Stimulated activated CD8-positive, alpha-beta memory T cell treated with anti-CD3 and anti-CD28 coated beads, Interleukin-15, amount 100 ng/mL, for 48 hours (primary cell): Measurements from ENCODE around the gene PNMA8C.

Experiments used
- DNase-seq, 2 donors: peaks; one replicate each; pipeline ENCODE4 v3.0.0-alpha.2; 2020; ENCODE audit warnings: low read depth in 2 of 2

The PNMA8C gene

DNA sequence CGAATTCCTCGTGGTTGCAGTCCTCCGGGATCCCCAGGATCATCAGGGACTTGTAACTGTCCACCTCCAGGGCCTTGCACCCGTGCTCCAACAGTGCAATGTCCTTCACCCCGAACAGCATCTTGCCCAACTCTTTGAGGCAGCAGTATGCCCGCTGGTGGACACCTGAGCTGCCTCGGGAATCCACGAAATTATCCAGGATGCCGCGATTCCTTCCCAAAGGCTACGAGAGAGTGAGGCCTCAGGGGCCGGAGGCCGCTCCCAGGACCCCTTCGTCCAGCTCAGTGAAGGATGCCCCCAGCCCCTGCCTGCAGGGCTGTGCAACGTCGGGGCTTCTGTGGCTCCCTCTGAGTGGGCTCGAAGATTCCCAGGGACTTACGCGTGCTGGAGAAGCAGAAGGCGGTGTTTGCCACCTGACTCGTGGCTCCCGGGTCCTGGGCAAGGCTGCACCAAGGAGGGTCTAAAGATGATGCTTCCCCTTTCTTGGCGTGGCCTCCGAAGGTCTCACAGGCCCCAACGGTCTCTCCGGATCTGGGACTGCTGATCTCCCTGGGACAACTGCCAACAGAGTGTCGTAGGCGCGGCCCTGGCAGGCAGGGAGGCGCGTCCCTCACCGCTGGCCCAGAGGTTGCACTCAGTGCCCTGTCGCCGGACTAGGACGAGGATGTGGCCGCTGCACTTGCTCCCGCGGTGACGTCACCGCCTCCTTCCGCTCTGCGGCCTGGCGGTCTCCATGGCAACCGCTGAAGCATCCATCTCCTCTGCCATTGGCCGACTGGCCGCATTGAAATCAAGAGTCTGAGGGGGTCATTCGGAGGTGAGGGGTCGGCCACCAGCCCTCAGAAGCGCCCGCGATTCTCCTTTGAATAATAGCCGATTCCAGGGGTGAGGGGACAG, at the start of gene PNMA8C:
PNMA8C (minus strand) TSS at position 698 of the 897 bp plus-strand sequence; CDS start at position 121, 577 bp downstream.
- peak; percentile 59 to 62 for DNase-seq

DNA sequence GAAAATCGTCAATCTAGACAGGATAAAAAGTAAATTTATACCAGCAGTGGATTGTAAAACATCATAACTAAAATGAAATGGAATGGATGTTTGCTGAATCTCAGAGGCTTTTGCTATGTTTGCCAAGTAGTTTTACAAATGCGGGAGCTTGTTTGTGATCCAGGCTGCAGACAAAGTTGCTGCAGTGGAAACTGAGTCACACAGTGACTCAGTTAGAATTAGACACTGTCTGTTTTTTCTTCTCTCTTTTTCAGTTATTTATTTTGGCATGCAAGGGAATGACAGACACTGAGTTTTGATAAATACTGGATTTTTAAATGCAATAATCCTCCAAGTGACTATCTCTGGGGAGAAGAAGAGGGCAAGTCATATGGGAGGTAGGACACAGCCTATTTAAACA, 47.2 kb upstream of the PNMA8C start:
- DNase-seq, result no peak

GRCh38 chr19:46474211-46474610, 45.5 kb upstream of the PNMA8C start:
- DNase-seq, result no peak

GRCh38 chr19:46472592-46472991, 43.9 kb upstream of the PNMA8C start:
- DNase-seq, result no peak

DNA sequence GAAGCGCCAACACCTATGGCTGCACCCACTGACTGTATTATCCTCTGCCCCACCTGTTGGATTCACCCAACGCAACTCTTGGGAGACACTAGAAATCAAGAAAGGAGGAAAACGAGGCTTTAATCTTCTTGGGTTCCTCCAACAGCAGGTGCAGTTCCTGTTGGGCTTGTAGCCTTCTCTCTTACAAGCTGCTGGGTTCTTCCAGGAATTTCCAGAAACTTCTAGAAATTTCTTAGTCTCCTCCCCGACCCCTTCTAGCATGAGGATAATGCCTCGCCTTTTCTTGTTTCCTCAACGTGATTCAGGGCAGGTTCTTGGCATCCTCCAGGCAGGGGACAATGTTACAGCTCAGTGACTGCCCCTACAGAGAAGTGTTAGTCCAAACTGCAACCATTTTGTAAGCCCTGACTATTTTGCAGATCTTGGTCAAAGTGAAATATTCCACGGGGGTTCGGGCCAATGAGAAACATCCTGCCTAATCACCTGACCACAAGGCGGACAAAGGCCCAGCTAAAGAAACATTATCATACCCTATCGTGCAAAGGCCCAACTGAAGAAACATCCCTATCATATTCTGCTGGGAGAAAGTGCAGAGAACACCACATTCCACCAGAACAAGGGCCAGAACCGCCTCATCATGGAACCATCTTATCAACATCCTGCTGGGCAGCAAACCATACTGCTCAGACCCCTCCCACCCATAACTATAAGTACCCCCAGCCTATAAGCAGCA, 43.2 kb upstream of the PNMA8C start:
- no peak for DNase-seq

GRCh38 chr19:46471116-46471733, 42.5 kb upstream of the PNMA8C start, which contains the start of gene PNMA8A:
TSS of gene PNMA8A (minus strand) at chr19:46471563. CDS start at chr19:46471035, 528 bp downstream.
- DNase-seq, result no peak

DNA sequence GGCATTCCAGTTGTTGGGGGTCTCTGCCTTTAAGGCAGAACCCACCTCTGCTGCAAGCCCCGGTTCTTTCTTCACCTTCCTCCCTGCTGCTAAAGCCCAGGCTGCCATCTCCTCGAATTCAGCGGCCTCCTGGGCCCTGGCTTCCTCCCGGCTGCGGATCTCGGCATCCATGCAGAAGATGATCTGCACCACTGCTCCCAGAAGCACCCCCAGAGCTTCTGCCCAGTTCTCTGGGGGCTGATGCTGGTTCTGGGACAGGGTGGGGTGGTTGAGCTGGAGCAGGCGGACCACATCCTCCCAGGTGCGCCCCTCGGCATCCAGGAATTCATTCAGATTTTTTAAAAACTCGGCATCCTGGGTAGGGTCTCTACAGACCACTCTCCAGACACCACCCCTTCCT, 41.6 kb upstream of the PNMA8C start:
- DNase-seq, result no peak

DNA sequence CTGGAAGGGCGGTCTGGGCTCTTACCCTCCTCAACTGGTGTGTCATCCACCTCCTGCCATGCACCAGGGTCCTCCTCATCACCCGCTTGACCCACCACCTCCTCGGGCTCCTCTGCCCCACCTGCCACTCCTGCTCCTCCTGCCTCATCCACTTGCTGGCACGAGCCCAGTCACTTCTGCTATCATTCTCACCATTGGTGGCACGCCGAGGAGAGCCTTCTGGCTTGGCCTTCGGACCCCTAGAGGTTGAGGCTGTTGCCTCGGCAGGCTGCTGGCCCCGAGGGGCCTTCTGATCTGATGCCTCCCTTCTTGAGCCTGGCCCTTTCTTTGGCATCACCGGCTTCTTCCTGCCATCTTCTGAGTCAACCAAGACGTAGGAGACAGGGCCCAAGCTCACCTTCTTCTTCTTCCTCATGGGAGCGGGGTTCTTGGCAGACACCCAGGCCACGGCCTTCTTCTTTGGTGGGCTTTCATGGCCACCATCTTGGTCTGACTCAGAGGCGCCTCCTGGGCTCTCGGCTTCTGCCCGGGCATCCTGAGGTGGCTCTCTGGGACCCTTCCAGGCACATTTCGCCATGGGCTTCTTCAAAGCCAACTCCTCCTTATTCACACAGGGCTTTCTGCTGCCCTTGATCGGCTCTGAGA, 40.9 kb upstream of the PNMA8C start:
- DNase-seq, result no peak

DNA sequence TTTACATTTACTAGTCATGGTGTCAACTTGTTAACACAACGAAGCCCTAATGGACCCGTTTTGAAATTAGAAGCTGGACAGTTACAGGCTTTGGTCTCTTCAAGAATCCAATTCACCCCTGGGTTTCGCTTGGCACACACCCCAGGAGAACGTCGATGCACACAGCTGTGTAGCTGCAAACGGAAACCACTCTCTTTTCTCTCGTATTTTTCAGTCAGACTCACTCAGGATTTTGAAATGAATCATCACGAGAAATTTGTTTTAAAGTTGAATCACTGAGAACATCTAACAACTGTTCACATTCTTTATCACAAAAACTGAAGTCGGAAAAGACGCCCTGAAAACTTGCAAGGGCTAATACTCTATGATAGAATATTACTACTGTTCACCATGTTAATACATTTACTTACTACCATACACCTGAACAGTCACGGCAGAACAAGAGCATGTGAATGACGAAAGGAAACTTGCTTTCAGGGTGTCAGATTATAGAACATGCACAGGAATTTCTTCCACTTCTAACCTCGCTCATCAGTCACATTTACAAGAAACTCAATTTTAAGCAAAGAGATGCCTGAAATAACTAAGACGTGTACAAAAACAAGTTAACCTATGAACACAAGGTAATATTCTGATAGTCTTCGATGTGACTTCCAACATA, 37.9 kb upstream of the PNMA8C start:
- DNase-seq, result no peak

DNA sequence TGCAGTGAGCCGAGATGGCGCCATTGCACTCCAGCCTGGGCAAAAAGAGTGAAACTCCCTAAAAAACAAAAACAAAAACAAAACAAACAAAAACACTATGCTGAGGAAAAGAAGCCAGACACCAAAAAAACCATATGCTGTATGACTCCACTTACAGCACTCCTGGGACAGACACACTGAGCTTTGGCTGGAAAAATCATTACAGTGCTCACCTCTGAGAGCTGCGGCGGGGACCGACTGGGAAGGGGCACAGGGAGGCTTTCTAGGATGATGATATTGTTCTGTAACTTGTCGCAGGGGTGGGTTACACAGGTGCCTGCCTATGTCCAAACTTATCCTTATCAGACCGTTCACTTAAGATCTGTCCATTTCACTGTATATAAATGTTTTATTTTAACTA, 34.8 kb upstream of the PNMA8C start:
- no peak for DNase-seq

DNA sequence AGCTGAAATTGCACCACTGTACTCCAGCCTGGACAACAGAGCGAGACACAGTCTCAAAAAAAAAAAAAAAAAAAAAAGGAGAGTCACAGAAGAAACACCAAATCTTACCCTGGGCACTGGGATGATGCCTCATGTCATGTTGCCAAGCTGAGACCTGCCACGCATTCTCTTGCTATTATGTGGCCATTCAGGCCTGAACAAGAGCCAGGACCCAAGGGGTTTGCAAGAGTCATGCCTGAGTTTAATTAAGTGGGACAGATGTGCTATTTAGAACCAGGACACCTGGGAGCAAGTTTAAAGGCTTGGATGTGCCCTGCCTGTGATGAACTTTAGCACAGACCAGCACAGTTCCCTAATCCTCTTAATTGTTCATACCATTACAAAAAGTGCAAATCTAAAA, 32.8 kb upstream of the PNMA8C start:
- DNase-seq, result no peak

DNA sequence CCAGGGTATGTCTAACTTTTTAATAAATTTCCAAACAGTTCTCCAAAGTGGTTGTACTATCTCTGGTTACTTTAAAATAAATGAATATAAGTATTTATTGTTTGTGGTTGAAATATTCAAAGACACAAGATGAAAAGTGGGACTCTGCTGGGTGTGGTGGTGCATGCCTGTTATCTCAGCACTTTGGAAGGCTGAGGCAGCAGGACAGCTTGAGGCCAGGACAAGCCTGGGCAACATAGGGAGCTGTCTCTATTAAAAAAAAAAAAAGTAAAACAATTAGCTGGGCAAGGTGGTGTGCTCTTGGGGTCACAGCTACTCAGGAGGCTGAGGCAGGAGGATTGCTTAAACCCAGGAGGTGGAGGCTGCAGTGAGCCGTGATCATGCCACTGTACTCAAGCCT, 32.2 kb upstream of the PNMA8C start:
- DNase-seq, result no peak

GRCh38 chr19:46460055-46460454, 31.3 kb upstream of the PNMA8C start:
- DNase-seq, result no peak

DNA sequence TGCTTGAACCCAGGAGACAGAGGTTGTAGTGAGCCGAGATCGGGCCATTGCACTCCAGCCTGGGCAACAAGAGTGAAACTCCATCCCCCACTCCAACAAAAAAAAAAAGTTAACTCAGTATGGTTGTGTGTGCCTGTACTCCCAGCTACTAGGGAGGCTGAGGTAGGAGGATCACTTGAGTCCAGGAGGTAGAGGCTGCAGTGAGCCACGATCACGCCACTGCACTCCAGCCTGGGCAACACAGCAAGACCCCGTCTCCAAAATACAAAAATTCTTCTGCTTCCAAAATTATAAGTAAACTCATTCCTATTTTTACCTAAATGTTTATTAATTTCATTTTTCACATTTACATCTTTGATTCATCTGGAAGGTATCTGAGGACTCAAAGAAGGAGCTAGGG, 28.2 kb upstream of the PNMA8C start:
- no peak for DNase-seq

DNA sequence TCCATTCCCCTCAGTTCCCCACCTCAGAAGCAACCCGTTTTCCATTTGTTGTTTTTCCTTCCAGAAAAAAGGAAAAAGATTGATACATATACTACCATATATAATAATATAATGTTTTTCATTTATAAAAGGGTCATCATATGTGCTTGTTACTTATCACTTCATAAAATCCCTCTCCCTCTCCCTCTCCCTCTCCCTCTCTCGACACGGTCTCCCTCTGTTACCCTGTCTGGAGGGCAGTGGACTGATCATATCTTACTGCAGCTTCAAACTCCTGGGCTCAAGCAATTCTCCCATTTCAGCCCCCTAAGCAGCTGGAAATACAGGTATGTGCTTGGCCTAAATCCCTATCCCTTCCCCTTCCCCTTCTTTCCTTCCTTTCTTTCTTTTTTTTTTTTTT, 25.5 kb upstream of the PNMA8C start:
- no peak for DNase-seq

DNA sequence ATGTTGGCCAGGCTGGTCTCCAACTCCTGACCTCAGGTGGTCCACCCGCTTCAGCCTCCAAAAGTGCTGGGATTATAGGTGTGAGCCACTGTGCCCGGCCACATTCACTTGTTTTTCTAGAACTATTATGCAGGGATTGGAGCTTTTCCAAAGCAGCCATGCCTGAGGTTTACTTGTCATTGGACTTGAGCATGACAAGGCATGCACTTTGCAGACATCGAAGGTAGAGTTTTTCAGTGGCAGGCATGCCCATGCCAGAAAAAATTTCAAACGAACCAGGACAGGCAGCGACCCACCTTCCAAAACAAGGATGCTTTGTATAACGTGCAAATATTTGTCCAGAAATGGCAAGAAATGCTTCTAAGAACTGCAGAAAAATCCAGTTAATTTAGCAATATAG, 24.9 kb upstream of the PNMA8C start:
- no peak for DNase-seq

GRCh38 chr19:46452186-46452585, 23.4 kb upstream of the PNMA8C start:
- no peak for DNase-seq

DNA sequence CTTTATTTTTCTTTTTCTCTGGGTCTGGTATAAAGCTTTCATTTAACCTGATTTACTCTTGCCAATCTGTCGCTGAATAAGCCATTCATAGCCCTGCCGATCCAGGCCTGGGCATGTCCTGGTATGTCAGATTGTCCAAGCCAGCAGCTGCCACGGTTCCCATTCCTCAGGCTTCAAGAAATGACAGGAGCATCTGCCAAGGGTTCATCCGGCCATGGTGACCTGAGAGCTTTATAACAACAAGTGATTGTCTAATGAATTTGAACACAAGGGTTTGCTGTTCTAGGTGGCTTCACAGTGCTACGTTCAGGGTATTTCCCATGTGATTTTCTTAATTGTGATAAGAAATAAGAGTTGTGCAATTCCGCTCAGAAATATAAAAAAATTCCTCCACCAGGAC, 22.6 kb upstream of the PNMA8C start:
- DNase-seq, result no peak

DNA sequence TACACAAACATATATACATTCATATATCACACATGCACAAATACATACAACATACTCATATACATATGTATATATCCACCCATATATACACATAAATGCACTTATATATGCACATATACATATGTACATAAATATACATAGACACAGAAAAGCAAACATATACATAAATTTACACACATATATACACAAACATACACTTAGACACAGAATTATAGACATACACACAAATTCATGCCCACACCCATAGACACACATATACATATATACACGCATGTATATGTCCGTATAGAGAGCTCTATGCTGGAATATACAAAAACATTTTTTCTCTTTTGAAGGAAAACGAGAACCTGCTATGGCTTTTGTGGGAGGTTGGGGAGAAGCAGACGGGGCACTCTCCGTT, 22.0 kb upstream of the PNMA8C start:
- no peak for DNase-seq

DNA sequence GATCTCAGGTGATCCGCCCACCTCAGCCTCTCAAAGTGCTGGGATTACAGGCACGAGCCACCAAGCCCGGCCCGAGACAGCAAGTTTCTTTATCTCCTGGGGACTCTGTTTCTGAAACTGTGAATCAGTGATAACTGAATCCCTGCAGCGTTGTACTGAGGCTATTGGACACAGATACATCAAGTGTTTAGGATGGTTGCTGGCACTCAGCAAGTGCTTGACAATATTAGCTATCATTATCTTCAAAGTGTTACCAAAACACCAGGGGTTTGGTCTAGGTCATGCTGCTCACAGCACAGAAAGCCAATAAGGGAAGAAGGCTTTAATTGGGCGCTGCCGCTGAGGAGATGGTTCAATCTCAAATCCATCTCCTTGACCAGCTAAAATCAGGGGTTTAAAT, 20.5 kb upstream of the PNMA8C start:
- no peak for DNase-seq

DNA sequence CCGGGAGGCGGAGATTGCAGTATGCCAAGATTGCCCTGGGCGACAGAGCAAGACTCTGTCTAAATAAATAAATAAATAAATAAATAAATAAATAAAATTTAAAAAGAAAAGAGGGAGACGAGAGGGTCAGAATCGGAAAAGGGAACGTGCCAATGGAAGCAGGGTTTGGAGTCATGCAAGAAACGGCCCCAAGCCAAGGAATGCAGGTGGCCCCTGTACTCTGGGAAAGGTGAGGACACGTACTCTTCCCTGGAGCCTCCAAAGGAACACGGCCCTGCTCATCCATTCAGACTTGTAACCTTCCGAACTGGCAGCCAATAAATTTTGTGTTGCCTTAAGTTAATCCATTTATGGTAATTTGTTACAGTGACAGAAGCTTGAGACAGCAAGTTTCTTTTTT, 19.9 kb upstream of the PNMA8C start:
- DNase-seq, result no peak

GRCh38 chr19:46447824-46448223, 19.1 kb upstream of the PNMA8C start:
- DNase-seq, result no peak
